GM10248 (cell line): ENCODE results near the gene DZANK1.
"Not testable (repeated sequence)": the region's sequence is repeated elsewhere in the genome, so short reads cannot be mapped to it uniquely, and the experiment has no call there.

ENCODE experiments used
- CTCF ChIA-PET: fragments of 300-600 bp; sonication (Branson Sonifier 250); formaldehyde crosslinking; extraction: SDS; loops from one replicate; lab custom pipeline; 2021; ENCODE audit warnings: antibody characterized with exemption; lab: Yijun Ruan, JAX
- POLR2A ChIA-PET: fragments of 350-650 bp; sonication (Branson Sonifier 250); formaldehyde crosslinking; extraction: SDS; loops from one replicate; lab custom pipeline; 2020; ENCODE audit warnings: antibody characterized with exemption; lab: Yijun Ruan, JAX
- DNase-seq: peaks from one replicate; pipeline ENCODE4 v3.0.0; 2012; ENCODE audit errors: extremely low spot score
- CTCF ChIP-seq: IDR thresholded peaks from 2 replicates; pipeline ENCODE4 v1.5.1; 2012; ENCODE audit warnings: mild to moderate bottlenecking, low read depth; ENCODE audit errors: extremely low read depth, missing control alignments, control extremely low read depth

DZANK1 gene

GRCh38 chr20:18388860-18389259, 78.0 kb downstream of the DZANK1 start:
- POLR2A ChIA-PET: interaction anchor here (0.5 kb wide), 1 partner anchor 9 kb away, joined by 3 read pairs; no protein-coding TSS in a partner anchor

GRCh38 chr20:18380908-18381529, 85.8 kb downstream of the DZANK1 start:
- CTCF ChIA-PET: interaction anchor here (1.2 kb wide), 1 partner anchor 876 kb away, joined by 3 read pairs; no protein-coding TSS in a partner anchor
- no peak for DNase-seq
- POLR2A ChIA-PET: no interaction called here
- no peak for TF ChIP-seq CTCF

More at GRCh38 chr20:18388860-18389259, 78.0 kb downstream of the DZANK1 start:
- CTCF ChIA-PET: interaction anchor here (1.2 kb wide), 1 partner anchor 24 kb away, joined by 3 read pairs; no protein-coding TSS in a partner anchor
- TF ChIP-seq CTCF: no peak
- DNase-seq: no peak

DNA sequence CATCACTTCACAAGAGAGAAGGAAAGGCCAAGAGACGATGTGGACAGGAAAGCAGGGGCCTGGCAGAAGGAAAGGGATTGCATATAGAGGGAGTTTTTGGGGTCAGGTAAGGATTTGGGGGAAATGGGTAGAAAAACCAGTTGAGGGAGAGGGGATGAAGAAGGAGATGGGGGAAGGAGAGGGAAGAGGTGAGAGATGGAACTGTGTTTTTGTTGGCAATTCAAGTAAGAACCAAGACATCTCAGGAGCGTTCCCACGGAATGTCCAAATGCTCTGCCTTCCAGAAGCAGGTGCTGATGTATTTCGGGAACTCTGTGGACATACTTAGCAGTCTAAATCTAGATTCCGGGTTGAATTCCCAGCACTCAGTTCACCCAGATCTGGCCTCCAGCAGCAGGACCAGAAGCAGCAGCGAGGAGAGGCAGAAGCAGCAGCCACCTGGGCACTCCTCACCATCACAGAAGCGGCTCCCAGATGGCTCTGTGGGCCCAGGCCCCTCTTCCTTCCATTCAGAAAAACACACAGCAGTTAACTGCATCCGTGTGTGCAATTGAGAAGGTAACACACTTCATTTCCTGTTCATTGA, 88.8 kb downstream of the DZANK1 start:
- ChIA-PET CTCF (no interaction called here), POLR2A (no interaction called here)
- no peak for TF ChIP-seq CTCF
- no peak for DNase-seq

DNA sequence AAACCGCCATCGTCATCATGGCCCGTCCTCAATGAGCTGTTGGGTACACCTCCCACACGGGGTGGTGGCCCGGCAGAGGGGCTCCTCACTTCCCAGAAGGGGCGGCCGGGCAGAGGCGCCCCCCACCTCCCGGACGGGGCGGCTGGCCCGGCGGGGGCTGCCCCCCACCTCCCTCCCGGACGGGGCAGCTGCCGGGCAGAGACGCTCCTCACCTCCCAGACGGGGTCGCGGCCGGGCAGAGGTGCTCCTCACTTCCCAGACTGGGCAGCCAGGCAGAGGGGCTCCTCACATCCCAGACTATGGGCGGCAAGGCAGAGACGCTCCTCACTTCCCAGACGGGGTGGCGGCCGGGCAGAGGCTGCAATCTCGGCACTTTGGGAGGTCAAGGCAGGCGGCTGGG, 91.3 kb downstream of the DZANK1 start:
- DNase-seq, CTCF ChIA-PET: not testable (repeated sequence)

GRCh38 chr20:18372296-18372695, 94.5 kb downstream of the DZANK1 start:
- TF ChIP-seq CTCF: no peak
- ChIA-PET CTCF (no interaction called here), POLR2A (no interaction called here)
- DNase-seq: no peak

More for the DNA sequence above, 91.3 kb downstream of the DZANK1 start:
- POLR2A ChIA-PET: not testable (repeated sequence)

DNA sequence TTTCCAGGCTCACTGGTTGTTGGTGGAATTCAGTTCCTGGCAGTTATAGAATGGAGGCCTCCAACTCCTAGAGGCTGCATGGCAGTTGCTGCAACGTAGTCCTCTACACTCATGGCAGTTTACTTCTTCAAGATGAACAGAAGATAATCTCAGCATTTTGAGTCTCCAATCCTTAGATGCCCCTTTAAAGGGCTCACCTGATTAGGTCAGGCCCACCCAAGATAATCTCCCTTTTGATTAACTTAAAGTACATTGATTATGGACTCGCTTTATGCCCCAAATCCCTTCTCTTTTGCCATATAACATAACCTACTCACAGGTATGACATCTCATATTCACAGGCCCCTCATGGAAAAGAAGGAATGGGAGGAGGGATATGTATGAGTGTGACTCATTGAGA, 102.1 kb downstream of the DZANK1 start:
- no peak for TF ChIP-seq CTCF
- CTCF ChIA-PET: no interaction called here
- no peak for DNase-seq
- POLR2A ChIA-PET: no interaction called here

GRCh38 chr20:18363708-18364107, 103.1 kb downstream of the DZANK1 start:
- DNase-seq: no peak
- ChIA-PET CTCF (no interaction called here), POLR2A (no interaction called here)
- no peak for TF ChIP-seq CTCF
